Small intestine (tissue), 7 donors: ENCODE data around the gene LGSN. TPM values are rescaled to one million over a fixed set of nuclear protein-coding genes. Genes with fewer than 3 reads are reported as not detected.
"Not testable (repeated sequence)": the region's sequence is repeated elsewhere in the genome, so short reads cannot be mapped to it uniquely, and the experiment has no call there.

Experiments used
- DNase-seq, 2 donors: peaks; one replicate each; pipeline versions ENCODE4 v3.0.0 to v3.0.0-alpha.2; 2013
- FAIRE-seq: peaks from 2 replicates; lab custom pipeline; 2012; peaks lifted over from hg19 to GRCh38; lab: Jason Lieb, UNC
- H3K27ac ChIP-seq, 3 donors: one replicate each; pipeline ENCODE4 v1.5.1; 2013; ENCODE audit warnings: low read length in 2 of 3, mild to moderate bottlenecking in 2 of 3, control low read depth in 1 of 3, inconsistent platforms in 1 of 3, low read depth in 1 of 3, moderate library complexity in 1 of 3
- H3K27me3 ChIP-seq, 3 donors: one replicate each; pipeline ENCODE4 v1.6.1; 2013; ENCODE audit warnings: low read length in 3 of 3, inconsistent platforms in 1 of 3; ENCODE audit not compliant: control insufficient read depth in 3 of 3, insufficient read depth in 3 of 3
- H3K36me3 ChIP-seq, 3 donors: one replicate each; pipeline ENCODE4 v1.6.1; 2013; ENCODE audit warnings: low read length in 3 of 3, inconsistent platforms in 1 of 3, low read depth in 1 of 3, mild to moderate bottlenecking in 1 of 3, moderate library complexity in 1 of 3; ENCODE audit not compliant: control insufficient read depth in 3 of 3, insufficient read depth in 2 of 3
- H3K4me1 ChIP-seq, 3 donors: one replicate each; pipeline ENCODE4 v1.6.1; 2013; ENCODE audit warnings: low read length in 2 of 3, inconsistent platforms in 1 of 3, low read depth in 1 of 3, mild to moderate bottlenecking in 1 of 3, moderate library complexity in 1 of 3; ENCODE audit not compliant: control insufficient read depth in 3 of 3, insufficient read depth in 2 of 3
- H3K4me3 ChIP-seq, 3 donors: one replicate each; pipeline ENCODE4 v1.5.1; 2013; ENCODE audit warnings: low read length in 3 of 3, control low read depth in 1 of 3, inconsistent platforms in 1 of 3, low read depth in 1 of 3, mild to moderate bottlenecking in 1 of 3, moderate library complexity in 1 of 3
- H3K9me3 ChIP-seq, 2 donors: one replicate each; pipeline ENCODE4 v1.6.1; 2013; ENCODE audit warnings: low read depth in 1 of 2, low read length in 1 of 2; ENCODE audit not compliant: control insufficient read depth in 2 of 2, insufficient read depth in 1 of 2
- WGBS, 3 donors: extraction: QIAGEN DNeasy Blood & Tissue Kit; methylation state at CpG; one replicate each; pipeline ENCODE4 v1.1.7; 2013; 5-methylcytosine and 5-hydroxymethylcytosine counted together
- polyA plus RNA-seq, 4 donors: library from polyadenylated mRNA; stranded (reverse) in 3 of 4; unstranded in 1 of 4; fragments of 200-250 nt in 3 of 4; fragments of 120-200 nt in 1 of 4; gene quantifications; one replicate each; pipeline versions ENCODE4 v1.2.1 to v1.2.3, GENCODE V29; 2013
- donor health status: healthy with polysubstance abuse.
- donor health status: control.
- donor health status: control.
- donor health status: Bipolar disorder and iron deficiency.
- donor health status: healthy.

LGSN gene
- polyA plus RNA-seq, 4 donors: 19.2 TPM; not detected in 3

GRCh38 chr6:63245909-63246308, 73.9 kb downstream of the LGSN start:
- Histone ChIP-seq H3K27ac (no peak overlapping the region), H3K9me3 (no peaks in the 10 kb centered on the region), H3K27me3 (no peaks in the 10 kb centered on the region), H3K4me1 (no peaks in the 10 kb centered on the region), H3K36me3 (no peaks in the 10 kb centered on the region), H3K4me3 (no peak overlapping the region)
- DNase-seq (no peak), FAIRE-seq (no peak)
- WGBS, 3 donors: 68 to 83% (median 77%) methylated on average over 1 of the region's 1 CpG

- Histone ChIP-seq H3K27me3 (no peaks in the 10 kb centered on the region), H3K4me3 (no peak overlapping the region), H3K9me3 (no peaks in the 10 kb centered on the region), H3K36me3 (no peaks in the 10 kb centered on the region), H3K4me1 (no peaks in the 10 kb centered on the region), H3K27ac (no peak overlapping the region)
- DNase-seq (no peak), FAIRE-seq (no peak)
- WGBS, 3 donors: 59 to 63% (median 63%) methylated on average over 2 of the region's 2 CpGs
These were observed 74.4 kb downstream of the LGSN start for GRCh38 chr6:63245420-63245819.

GRCh38 chr6:63236398-63236817, 83.4 kb downstream of the LGSN start:
- WGBS, 3 donors: 51 to 60% (median 54%) methylated on average over 3 of the region's 3 CpGs
- no peaks in the 10 kb centered on the region for H3K4me1 ChIP-seq
- no peaks in the 10 kb centered on the region for H3K27me3 ChIP-seq
- DNase-seq (no peak), FAIRE-seq (no peak)
- no peaks in the 10 kb centered on the region for H3K9me3 ChIP-seq
- H3K27ac ChIP-seq: no peak overlapping the region
- H3K36me3 ChIP-seq: no peaks in the 10 kb centered on the region
- H3K4me3 ChIP-seq: no peak overlapping the region

- not testable (repeated sequence) for H3K36me3 ChIP-seq, FAIRE-seq, H3K27ac ChIP-seq, DNase-seq, H3K27me3 ChIP-seq, H3K4me1 ChIP-seq, H3K4me3 ChIP-seq
- peaks cover 0 to 14% of the 10 kb centered on the region in 2 donors for H3K9me3 ChIP-seq
- 69 to 85% (median 72%) methylated on average over 8 to 12 of the region's 12 CpGs for WGBS, 3 donors
These were observed 89.3 kb downstream of the LGSN start for GRCh38 chr6:63230511-63230910.

- not testable (repeated sequence) for DNase-seq, FAIRE-seq, H3K36me3 ChIP-seq, H3K4me1 ChIP-seq, H3K27me3 ChIP-seq, H3K4me3 ChIP-seq, H3K27ac ChIP-seq
- WGBS, 3 donors: 88 to 89% (median 89%) methylated on average over 12 to 13 of the region's 13 CpGs
- H3K9me3 ChIP-seq: peaks cover 0 to 14% of the 10 kb centered on the region in 2 donors
These were observed 89.8 kb downstream of the LGSN start for GRCh38 chr6:63230027-63230426.

GRCh38 chr6:63227928-63228894, 91.6 kb downstream of the LGSN start:
- not testable (repeated sequence) for FAIRE-seq, H3K4me3 ChIP-seq, H3K27ac ChIP-seq, H3K4me1 ChIP-seq, DNase-seq, H3K36me3 ChIP-seq, H3K27me3 ChIP-seq
- WGBS, 3 donors: 85 to 91% (median 90%) methylated on average over 32 of the region's 32 CpGs
- peaks cover 0 to 14% of the 10 kb centered on the region in 2 donors for H3K9me3 ChIP-seq

GRCh38 chr6:63225987-63226386, 93.8 kb downstream of the LGSN start:
- not testable (repeated sequence) for H3K4me1 ChIP-seq, H3K4me3 ChIP-seq, H3K27ac ChIP-seq, H3K27me3 ChIP-seq, H3K36me3 ChIP-seq, FAIRE-seq, DNase-seq
- H3K9me3 ChIP-seq: peaks cover 0 to 14% of the 10 kb centered on the region in 2 donors
- 55 to 57% (median 57%) methylated on average over 4 of the region's 4 CpGs for WGBS, 3 donors
